Limb (tissue), 2 donors: Measurements from ENCODE around the gene ELAC2.

ENCODE experiments used
- DNase-seq, 2 donors: peaks; one replicate each; pipeline ENCODE4 v3.0.0-alpha.2; 2016; ENCODE audit errors: extremely low spot score in 2 of 2

Gene ELAC2

DNA sequence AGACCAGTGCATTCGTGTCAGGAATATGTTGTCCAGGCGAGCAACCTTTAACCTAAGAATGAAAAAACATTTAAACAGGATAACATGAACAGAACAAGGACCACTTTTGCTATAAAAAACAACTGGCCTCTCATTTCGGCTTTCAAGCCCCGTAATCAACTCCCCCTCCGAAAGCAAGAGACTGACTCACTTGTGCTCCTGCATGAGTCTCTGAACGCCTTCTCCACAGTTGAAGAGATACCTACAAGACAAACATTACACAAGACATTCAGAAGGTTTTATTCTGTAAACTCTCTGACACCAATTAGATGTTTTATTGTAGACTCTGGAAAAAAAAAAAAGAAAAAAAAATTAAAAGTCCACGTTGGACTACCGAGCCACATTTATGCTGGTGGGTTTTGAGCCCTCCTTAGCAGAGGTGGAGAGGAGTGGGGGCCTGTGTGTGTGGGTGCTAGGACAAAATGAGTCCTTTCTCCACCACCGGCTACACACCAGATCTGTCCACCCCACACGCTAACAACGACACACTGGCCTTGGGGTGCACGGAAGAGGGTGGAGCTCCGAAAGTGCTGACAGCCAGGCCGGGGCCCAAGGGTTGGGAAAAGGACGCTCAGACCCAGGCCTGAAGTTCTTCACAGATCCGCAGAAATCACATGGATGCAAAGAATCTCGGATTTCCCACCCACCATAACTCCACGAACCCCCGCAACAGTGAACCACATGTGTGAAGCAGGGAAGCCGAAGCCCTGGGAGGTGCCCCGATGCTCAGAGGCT is 759 bp downstream of the ELAC2 start:
- DNase-seq = no peak

DNA sequence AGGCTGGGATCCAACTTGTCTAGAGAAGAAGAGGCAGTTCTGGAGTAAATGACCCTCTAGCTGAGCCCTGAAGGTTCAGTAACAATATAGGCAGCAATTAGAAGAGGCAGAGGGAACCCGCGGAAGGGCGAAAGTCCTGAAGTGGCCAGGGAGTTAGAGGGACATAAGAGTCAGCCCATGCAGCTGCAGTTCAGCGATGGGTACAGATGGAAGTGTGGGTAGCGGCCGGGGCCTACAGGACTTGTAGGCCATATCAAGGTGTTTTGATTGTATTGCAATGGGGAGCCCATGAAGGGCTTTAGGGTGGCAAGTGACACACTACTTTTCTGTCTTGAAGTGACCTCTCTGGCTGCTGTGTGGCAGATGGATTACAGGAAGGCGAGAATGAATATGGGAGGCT is 3.0 kb downstream of the ELAC2 start:
- DNase-seq = no peak

DNA sequence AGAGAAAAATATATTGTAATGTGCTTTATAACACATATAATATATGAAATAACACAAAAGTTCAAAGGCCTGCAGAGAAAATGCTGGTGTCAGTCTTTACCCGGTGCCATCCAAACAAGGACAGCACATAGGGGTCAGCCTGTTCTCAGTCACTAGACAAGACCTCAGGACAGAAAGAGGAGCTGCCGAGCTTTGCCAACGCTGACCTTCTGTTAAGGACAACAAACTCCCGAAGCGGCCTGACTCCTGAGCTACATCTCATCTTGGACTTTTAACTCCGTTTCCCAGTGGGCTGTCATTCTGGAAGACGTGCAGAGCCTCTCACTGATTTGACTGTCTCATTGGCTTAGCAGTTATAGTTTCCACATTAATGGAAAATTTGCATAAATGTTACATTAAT is 6.9 kb downstream of the ELAC2 start:
- no peak for DNase-seq

DNA sequence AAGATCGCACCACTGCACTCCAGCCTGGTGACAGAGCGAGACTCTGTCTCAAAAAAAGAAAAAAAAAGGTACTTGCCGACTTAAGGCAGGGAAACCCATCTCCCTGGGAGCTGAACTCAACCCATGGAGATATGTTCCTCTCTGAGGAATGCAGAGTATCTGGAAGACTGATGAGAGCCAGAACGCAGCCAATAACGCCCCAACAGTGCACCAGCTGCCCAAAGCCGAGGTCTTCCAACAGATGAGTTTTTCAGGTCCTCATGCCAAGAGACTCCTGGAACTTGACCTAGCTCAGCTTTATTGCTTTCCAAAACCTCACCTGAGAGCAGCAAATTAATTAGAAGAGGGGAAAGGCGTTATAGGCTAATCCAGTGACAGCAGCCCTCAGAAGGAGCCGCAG is 9.4 kb downstream of the ELAC2 start:
- DNase-seq = no peak

DNA sequence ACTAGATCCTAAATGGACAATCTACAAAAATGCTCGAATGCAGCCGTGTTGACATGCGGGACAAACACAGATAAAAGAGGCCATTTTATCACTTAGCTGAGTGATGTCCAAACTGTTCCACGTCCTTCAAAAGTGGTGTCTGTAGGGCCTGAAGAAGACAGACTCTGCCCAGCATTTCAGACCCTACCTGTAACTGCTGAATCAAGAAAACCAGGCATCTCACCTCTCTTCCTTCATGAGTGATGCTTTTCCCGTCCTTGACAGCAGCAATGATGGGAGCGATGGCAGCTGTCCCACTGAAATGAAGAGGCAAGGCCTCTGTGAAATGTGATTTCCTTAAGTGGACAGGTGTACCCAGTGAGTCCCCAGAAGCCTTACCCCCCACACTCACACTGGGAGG is 12.3 kb downstream of the ELAC2 start:
- no peak for DNase-seq

DNA sequence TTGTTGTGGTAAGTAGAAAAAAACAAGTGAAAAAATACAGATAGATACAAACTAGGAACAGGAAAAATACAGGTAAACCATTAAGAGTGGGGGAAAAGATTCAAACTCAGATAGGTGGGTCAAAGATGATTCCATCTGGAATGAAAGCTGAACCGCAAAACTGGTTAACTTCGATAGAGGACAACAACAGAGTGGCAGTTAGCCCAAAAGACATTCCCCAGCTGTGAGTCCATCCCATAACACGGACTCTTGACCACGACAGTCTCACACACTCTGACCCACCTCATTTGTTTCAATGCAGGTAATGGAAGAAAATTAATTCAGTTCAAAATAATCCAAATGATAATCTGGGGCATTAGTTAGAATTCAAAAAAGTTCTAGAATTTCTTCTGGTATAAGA is 13.5 kb downstream of the ELAC2 start:
- DNase-seq = no peak

DNA sequence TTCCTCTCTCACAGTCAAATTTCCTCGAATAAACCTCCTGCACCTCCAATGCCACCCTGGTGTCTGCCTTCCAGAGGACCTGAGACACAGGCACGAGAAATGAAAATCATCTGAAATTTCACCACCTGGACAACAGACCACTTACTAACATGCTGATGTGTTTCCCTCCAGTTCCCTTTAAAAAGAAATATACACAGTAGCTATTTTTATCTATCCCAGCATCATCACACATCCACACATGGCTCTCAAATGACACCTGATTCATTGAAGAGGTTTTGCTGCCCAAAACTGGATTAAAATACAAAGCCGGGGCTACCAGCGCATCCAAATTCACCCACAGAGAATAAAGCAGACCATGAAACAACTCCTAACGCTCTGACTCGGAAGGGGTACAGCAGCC is 13.9 kb downstream of the ELAC2 start:
- DNase-seq = no peak

DNA sequence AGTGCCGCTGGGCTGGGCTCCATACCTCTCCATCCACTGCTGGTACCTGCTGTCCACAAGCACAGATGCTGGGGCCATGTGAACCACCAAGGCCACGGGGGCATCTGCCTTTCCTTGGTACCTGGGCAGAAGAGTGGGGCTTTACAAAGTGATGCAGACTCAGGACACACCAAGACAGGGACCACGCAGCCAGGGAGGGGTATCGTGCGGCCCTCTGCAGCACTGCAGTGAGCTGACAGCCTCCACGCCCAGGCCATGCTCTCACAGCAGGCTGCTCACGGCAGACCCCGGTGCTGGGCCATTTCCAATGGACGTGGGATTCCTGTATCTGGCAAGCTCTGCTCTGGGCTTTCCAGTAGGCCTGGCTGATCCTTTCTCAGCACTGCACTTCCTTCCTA is 14.4 kb downstream of the ELAC2 start:
- no peak for DNase-seq

DNA sequence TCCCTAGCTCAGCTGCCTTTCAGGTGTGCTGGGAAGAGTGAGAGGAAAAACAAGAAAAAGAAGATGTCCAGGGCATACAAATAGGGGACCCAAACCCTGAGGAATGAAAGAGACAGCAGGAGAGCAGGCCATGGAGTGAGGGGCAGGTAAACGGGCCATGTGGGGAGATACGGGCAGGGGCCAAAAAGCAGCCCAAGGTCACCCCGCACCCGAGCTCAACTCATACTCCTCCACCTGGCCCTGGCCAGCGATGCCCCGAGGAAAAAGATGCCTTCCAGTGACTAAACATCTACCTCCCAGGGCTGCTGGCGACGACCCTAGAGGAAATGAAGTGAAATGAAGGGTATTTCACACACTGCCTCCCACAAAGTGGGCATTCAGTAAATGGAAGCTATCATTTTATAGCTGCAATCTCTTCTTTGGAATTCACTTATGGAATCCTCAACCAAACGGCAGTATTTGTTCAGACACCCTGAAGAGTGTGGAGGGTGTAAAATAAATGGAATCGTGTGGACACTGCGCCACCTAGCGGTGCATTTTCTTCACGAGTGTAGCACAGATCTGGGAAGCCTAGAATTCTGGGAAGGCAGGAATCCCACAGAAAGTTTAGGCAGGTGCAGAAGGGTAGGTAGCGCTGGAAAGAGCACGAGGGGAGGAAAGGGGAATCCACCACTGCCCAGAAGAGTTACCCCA is 14.9 kb downstream of the ELAC2 start:
- DNase-seq = peak; percentile 67 to 89

DNA sequence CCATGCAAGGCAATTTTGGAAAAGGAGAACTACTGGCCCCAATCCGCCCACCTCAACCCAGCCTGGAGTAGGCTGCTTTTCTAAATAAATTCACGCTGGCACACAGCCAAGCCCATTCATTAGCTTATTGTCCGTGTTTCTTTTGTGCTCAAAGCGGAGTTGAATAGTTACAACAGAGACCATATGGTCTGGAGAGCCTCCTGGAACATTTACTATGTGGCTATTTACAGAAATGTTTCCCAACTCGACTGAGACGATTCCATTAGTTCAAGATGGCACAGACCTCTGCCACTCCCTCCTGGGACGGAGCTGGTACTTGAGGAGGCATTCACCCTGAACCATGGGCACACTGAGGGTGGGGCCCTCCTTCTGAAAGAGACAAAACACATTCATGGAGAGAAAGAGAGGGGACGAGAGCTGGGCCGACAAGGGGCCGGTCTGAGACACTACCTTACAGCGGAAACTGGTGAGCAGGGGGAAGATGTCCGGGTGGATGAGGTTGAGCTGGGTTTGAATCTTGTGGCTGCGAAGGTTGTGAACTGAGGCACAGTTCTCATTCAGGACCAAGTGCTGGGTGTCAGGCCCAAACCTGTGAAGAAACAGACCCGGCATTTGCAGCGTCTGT is 15.7 kb downstream of the ELAC2 start:
- DNase-seq = peak in 1 of 2 donors; percentile 53

DNA sequence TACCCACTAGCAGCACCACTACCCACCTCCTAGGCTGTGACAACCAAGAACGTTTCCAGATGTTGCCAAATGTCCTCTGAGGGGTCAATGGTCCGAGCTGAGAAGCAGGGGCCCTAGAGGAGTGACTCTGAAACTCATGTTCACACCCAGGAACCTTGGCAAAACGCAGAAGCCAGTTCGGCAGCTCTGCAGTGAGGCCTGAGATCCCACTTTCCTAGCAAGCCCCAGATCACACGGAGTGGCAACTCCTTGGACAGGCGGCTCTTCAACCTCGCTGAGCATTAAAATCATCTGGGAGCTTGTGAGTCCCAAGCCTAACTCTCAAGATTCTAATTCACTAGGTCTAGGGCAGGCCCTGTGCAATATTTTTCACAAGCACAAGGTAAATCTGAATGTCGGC is 17.3 kb downstream of the ELAC2 start:
- DNase-seq = no peak

DNA sequence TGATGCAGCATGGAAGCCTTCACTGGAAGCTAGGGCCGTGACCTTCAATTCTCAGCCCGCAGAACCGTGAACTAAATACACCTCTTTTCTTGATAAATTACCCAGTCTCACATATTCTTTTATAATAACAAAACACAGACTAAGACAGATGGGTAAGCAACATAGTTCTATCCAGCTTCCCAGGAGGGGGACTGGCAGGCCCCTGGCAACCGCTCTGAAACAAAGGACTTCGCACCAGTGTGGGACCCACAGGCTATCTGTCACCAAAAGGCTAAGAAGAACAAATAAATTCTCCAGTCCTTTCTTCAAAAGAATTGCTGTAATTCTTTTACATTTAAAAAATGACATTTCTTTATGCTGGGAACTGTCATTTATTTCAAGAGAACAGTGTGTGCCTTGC is 19.0 kb downstream of the ELAC2 start:
- no peak for DNase-seq

DNA sequence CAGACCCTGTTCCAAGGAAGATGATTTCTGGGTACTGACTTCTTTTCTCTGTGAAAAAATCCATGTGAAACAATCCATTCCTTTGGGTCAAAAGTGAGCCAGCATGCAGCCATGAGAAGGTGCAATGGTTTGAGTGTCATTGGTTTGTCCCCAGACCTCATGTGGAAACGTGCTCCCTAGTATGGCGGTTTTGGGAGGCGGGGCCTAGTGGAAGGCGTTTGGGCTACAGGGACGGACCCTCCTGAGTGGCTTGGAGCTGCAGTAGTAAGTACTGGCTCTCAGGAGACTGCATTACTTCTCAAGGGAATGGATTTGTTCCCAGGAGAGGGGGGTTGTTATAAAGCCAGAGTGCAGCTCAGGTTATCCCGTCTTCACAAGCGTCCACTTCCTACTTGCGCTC is 19.4 kb downstream of the ELAC2 start:
- no peak for DNase-seq

DNA sequence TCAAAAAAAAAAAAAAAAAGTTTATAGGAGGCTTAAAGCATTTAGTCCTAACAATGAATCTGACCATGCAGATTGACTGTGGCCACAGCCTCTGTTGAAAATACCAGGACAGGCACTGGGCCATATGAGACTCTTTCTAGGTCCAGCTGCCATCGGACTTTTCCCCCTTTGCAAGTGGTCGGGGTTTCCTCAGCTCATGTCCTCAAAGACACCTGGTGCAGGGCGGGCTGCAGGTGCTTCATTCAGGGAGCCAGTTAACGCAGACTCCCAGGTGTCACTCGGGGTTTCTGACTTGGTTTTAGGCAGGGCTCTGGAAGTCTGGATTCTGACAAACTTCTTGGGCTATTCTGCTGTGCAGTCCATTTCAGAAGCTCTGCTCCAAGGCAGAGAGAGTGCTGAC is 20.9 kb downstream of the ELAC2 start:
- DNase-seq = no peak

DNA sequence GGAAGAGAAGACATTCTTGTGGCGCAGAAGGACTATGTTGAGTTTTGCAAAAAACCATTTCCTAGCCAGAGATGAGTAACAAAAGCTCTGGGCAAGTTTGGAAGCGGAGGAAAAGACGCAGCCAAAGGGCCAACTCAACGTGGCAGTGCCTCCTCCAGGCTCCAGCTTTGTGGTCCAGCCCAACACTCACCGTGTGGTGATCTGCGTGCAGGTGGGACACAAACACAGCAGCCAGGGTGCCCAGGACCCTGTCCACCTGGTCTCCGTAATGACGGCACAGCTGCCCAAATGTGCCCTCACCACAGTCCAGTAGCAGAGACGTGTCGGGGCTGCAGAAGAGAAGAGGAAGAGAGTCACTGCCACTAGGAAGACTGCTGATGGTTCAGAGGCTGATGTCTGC is 21.5 kb downstream of the ELAC2 start:
- no peak for DNase-seq

DNA sequence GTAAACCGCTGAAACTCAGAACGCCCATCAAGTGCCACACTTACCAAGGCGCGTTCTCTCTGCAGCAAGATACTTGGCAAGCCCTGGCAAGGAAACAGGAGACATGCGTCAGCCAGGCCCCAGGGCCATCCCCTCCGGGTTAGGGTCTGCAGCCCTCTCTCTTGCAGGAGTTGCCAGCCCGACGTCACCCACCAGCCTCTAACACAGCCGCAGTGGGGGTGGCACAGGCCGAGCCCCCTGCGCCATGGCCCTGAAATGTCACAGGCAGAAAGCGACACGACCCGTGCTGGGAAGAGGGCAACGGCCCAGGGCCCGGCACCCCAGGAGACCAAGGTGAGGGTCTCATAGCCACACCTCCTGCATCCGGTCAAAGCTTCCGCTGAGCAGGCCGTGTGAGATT is 21.9 kb downstream of the ELAC2 start:
- DNase-seq = no peak

DNA sequence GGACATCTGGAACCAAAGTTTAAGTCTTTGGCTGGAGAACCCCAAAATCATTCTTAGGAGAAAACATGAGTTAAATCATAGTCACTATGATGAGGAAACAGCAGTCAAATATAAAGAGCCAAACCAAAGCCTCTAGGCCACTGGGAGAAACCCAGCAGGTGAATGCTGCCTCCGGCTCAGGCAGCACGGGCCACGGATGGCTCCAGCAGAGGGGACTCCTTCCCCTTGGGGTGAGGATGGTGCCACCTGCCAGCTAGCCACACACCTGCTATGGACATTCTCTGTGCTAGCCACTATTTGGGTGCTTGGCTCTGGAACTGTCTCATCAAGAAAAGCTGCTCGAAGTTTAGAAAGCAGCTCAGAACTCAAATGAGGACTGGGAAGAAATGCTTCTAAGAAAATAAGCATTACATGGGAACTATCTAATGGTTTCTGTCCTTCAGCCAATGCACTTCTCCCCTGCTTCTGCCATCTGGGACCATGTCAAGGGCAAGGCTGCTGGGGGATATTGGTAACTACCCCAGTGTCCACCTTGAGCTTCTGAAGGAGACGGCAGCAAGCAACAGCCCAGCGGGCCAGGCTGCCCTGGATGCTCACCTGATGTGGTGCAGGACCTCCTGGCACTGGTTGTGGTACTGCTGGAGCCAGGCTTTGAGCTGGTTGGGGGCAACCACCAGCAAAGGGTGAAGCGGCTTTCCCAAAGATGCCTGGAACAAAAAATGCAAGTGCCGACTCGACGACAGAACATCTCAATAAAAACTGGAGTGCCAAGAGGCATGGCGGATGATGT is 22.5 kb downstream of the ELAC2 start:
- no peak for DNase-seq

DNA sequence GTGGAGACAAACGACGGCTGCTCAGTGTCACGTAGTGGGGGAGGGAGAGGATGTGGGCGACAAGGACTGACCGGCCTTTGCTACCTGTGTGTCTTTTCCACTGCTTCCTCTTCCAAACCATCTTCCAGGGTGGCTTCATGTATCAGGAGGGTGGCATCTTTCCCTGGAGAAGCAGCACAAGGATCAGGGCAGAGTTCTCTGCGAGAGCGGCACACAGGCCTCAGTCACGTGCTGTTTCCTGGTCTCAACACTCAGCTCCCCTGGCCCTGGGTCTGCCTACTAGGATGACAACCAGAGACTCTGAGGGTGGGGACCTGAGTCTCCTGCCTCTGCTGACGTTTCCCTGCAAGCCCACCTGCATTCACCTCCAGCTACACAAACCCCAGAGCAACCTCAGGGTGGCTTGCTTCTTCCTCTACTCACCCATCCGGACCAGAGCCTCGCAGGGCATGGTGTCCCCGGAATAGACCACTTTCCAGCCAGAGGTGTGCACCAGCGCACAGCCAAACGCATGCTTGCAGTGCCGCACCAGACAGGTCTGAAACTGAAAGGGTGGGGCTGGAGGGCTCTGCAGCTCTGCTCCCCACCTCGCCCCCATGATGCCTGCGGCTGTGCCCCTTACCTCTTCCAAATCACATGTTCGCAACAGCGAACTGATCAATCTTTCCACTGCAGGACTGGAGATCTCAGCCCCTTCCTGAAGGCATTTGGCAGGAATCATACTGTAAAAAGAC is 23.3 kb downstream of the ELAC2 start:
- DNase-seq = no peak

DNA sequence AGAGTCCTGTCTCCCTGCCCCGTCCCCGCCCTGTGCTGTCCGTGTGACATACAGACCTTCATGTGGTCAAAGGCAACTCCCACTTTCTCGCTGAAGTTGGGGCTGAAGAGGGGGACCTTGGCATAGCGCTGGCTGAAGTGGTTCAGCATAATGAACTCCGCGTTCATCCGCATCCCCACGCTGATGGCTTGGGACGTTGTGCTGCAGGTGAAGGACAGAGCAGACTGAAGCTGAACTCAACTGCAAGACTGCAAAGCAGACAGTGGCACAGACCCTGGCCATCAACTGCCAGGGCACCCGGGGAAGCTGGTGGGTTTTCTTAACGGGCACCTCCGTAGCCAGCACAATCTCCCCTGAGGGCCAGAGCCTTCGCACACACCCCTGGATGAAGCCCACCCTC is 24.2 kb downstream of the ELAC2 start:
- DNase-seq = no peak

DNA sequence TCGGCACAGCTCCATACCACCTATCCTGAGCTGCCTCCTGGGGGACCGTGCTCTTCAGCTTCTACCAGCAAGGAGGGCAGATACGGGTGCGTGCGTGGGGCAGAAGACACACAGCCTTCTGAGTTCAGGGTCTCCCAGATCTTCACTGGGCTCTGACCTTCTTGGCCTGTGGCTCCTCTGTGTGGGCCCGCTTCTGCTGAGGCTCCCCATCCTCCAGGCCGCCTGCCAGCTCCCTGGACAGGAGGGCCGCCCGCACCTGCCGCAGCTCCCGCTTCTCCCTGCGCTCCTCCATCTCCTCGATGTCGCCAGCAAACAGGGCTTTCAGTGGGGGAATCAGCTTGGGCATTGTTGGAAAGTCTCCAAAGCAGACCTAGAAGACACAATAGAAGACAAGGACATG is 25.2 kb downstream of the ELAC2 start:
- DNase-seq = no peak

DNA sequence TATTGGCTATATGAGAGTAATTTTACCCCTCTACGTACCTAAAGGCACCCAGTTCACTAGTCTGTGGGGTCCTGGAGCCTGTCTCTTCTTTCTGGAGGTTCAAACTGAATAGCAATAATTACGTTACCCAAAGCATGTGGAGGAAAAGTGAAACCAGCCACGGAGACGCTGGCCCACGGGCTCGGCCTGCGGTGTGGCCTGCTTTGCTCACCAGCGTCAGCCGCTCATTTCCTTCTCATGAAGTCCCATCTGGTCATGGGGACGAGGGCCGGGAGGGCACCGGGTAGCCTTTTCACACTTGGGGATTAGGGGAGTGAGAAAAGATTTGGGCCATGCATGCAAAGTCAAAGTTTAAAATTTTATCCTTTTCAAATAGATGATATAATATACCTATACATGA is 26.9 kb downstream of the ELAC2 start:
- no peak for DNase-seq
